Liver (tissue), 9 donors: Measurements from ENCODE around the gene CEMIP. TPM values are rescaled to one million over a fixed set of nuclear protein-coding genes. Genes with fewer than 3 reads are reported as not detected.

ENCODE experiments used
- DNase-seq: peaks from one replicate; pipeline ENCODE4 v3.0.0-alpha.2; 2017; ENCODE audit warnings: low spot score
- H3K27ac ChIP-seq, 2 donors: one replicate each; pipeline ENCODE4 v1.7.0; 2013; ENCODE audit warnings: inconsistent platforms in 2 of 2, low read length in 2 of 2, control low read depth in 1 of 2, low read depth in 1 of 2, mild to moderate bottlenecking in 1 of 2
- H3K27me3 ChIP-seq, 4 donors: one replicate each; pipeline versions ENCODE4 v1.6.1 to v1.7.0; 2013; ENCODE audit warnings: low read length in 3 of 4, inconsistent platforms in 1 of 4, mild to moderate bottlenecking in 1 of 4, moderate library complexity in 1 of 4; ENCODE audit not compliant: control insufficient read depth in 4 of 4, insufficient read depth in 4 of 4
- H3K36me3 ChIP-seq, 4 donors: one replicate each; pipeline versions ENCODE4 v1.6.1 to v1.7.0; 2013; ENCODE audit warnings: low read length in 3 of 4, mild to moderate bottlenecking in 3 of 4, low read depth in 1 of 4, moderate library complexity in 1 of 4; ENCODE audit not compliant: control insufficient read depth in 4 of 4, insufficient read depth in 3 of 4
- H3K4me1 ChIP-seq, 4 donors: one replicate each; pipeline versions ENCODE4 v1.6.1 to v1.7.0; 2013; ENCODE audit warnings: low read length in 3 of 4, mild to moderate bottlenecking in 3 of 4, moderate library complexity in 1 of 4; ENCODE audit not compliant: control insufficient read depth in 4 of 4, insufficient read depth in 4 of 4
- H3K4me3 ChIP-seq, 3 donors: one replicate each; pipeline versions ENCODE4 v1.6.1 to v1.7.0; 2013; ENCODE audit warnings: low read length in 3 of 3, control low read depth in 1 of 3, low read depth in 1 of 3, mild to moderate bottlenecking in 1 of 3
- H3K9ac ChIP-seq, 2 donors: one replicate each; pipeline ENCODE4 v1.7.0; 2013; ENCODE audit warnings: low read length in 2 of 2, mild to moderate bottlenecking in 2 of 2, moderate library complexity in 2 of 2, control low read depth in 1 of 2, low read depth in 1 of 2
- H3K9me3 ChIP-seq, 4 donors: one replicate each; pipeline versions ENCODE4 v1.6.1 to v1.7.0; 2013; ENCODE audit warnings: low read length in 3 of 4; ENCODE audit not compliant: control insufficient read depth in 4 of 4
- ATF3 ChIP-seq: IDR thresholded peaks from 2 replicates; pipeline ENCODE4 v1.6.1; 2016; ENCODE audit warnings: antibody characterized with exemption
- CTCF ChIP-seq: fragments of 150-350 bp; IDR thresholded peaks from 2 replicates; pipeline ENCODE4 v1.5.1; 2017; ENCODE audit warnings: improper control_type of control experiment, low read depth, low read length; ENCODE audit not compliant: missing input control
- FOXA1 ChIP-seq: IDR thresholded peaks from 2 replicates; pipeline ENCODE4 v1.6.1; 2016; ENCODE audit warnings: antibody characterized with exemption
- FOXA2 ChIP-seq: IDR thresholded peaks from 2 replicates; pipeline ENCODE4 v1.6.1; 2016; ENCODE audit warnings: antibody characterized with exemption
- GABPA ChIP-seq, 2 donors: IDR thresholded peaks in 1 of 2; conservative IDR thresholded peaks in 1 of 2; 2 replicates each; pipeline ENCODE4 v1.6.1; 2016; ENCODE audit warnings: antibody characterized with exemption in 2 of 2, mild to moderate bottlenecking in 1 of 2, moderate library complexity in 1 of 2
- HNF4A ChIP-seq, 2 donors: conservative IDR thresholded peaks; 2 replicates each; pipeline ENCODE4 v1.6.1; 2016; ENCODE audit warnings: antibody characterized with exemption in 2 of 2, mild to moderate bottlenecking in 2 of 2
- HNF4G ChIP-seq: IDR thresholded peaks from 2 replicates; pipeline ENCODE4 v1.6.1; 2016; ENCODE audit warnings: antibody characterized with exemption
- JUND ChIP-seq, 2 donors: IDR thresholded peaks; 2 replicates each; pipeline ENCODE4 v1.6.1; 2016; ENCODE audit warnings: antibody characterized with exemption in 2 of 2
- NR2F2 ChIP-seq: IDR thresholded peaks from 2 replicates; pipeline ENCODE4 v1.6.1; 2016; ENCODE audit warnings: antibody characterized with exemption
- RAD21 ChIP-seq, 2 donors: IDR thresholded peaks; 2 replicates each; pipeline ENCODE4 v1.6.1; 2016; ENCODE audit warnings: antibody characterized with exemption in 2 of 2, mild to moderate bottlenecking in 2 of 2
- RXRA ChIP-seq, 2 donors: IDR thresholded peaks; 2 replicates each; pipeline ENCODE4 v1.6.1; 2017 to 2018; ENCODE audit warnings: antibody characterized with exemption in 2 of 2, mild to moderate bottlenecking in 1 of 2
- SP1 ChIP-seq: IDR thresholded peaks from 2 replicates; pipeline ENCODE4 v1.6.1; 2018; ENCODE audit warnings: antibody characterized with exemption, mild to moderate bottlenecking
- TAF1 ChIP-seq: conservative IDR thresholded peaks from 2 replicates; pipeline ENCODE4 v1.6.1; 2016; ENCODE audit warnings: antibody characterized with exemption, mild to moderate bottlenecking
- YY1 ChIP-seq: IDR thresholded peaks from 2 replicates; pipeline ENCODE4 v1.6.1; 2016; ENCODE audit warnings: antibody characterized with exemption, mild to moderate bottlenecking
- WGBS: extraction: QIAGEN DNeasy Blood & Tissue Kit; methylation state at CpG from one replicate; pipeline ENCODE4 v1.1.7; 2013; 5-methylcytosine and 5-hydroxymethylcytosine counted together
- polyA plus RNA-seq, 2 donors: library from polyadenylated mRNA; stranded (reverse) in 1 of 2; unstranded in 1 of 2; fragments of 200-250 nt in 1 of 2; fragments of >200 nt in 1 of 2; fragmentation: Nextera tagmentation in 1 of 2; extraction: Ambion mirVana in 1 of 2; gene quantifications; one replicate each; pipeline versions ENCODE4 v1.2.1 to v1.2.3, GENCODE V29; 2013 to 2015
- total RNA-seq, 2 donors: library from RNA; depleted of rRNA; stranded (reverse); fragments of >200 nt; gene quantifications; one replicate each; pipeline ENCODE4 v1.2.3, GENCODE V29; 2014
- TF ChIP-seq, protein P1 (sequence below): IDR thresholded peaks from 2 replicates; pipeline ENCODE4 v1.6.1; 2016; ENCODE audit warnings: antibody characterized with exemption
- TF ChIP-seq, protein P2 (sequence below): IDR thresholded peaks from 2 replicates; pipeline ENCODE4 v1.6.1; 2016; ENCODE audit warnings: antibody characterized with exemption
- TF ChIP-seq, protein P3 (sequence below): IDR thresholded peaks from 2 replicates; pipeline ENCODE4 v1.6.1; 2016; ENCODE audit warnings: antibody characterized with exemption, mild to moderate bottlenecking
- donor health status: healthy.
- donor health status: healthy.
- donor health status: healthy.
- donor health status: healthy.
- donor health status: healthy.

Gene CEMIP
- total and polyA plus RNA-seq, 4 donors = under 0.01 to 0.89 (median 0.21) TPM

GRCh38 chr15:80849308-80849707, 70.1 kb downstream of the CEMIP start:
- H3K9ac ChIP-seq = no peak overlapping the region
- no peak overlapping the region for H3K4me3 ChIP-seq
- H3K4me1 ChIP-seq = no peaks in the 10 kb centered on the region
- no peaks in the 10 kb centered on the region for H3K36me3 ChIP-seq
- peaks cover 0 to 9% (median under 1%) of the 10 kb centered on the region in 4 donors for H3K27me3 ChIP-seq
- DNase-seq = no peak
- H3K9me3 ChIP-seq = no peaks in the 10 kb centered on the region
- 75% methylated on average over 8 of the region's 8 CpGs for WGBS
- TF ChIP-seq RAD21 (IDR thresholded peaks at IDR 0.05) (no peak), TAF1 (no peak), SP1 (no peak), NR2F2 (no peak), YY1 (no peak), FOXA2 (no peak), CTCF (no peak), JUND (IDR thresholded peaks at IDR 0.05) (no peak), ATF3 (no peak), GABPA (IDR thresholded peaks at IDR 0.05 in 1 of 2, conservative IDR thresholded peaks at IDR 0.05 in 1 of 2) (no peak)
- TF ChIP-seq, protein P1, sequence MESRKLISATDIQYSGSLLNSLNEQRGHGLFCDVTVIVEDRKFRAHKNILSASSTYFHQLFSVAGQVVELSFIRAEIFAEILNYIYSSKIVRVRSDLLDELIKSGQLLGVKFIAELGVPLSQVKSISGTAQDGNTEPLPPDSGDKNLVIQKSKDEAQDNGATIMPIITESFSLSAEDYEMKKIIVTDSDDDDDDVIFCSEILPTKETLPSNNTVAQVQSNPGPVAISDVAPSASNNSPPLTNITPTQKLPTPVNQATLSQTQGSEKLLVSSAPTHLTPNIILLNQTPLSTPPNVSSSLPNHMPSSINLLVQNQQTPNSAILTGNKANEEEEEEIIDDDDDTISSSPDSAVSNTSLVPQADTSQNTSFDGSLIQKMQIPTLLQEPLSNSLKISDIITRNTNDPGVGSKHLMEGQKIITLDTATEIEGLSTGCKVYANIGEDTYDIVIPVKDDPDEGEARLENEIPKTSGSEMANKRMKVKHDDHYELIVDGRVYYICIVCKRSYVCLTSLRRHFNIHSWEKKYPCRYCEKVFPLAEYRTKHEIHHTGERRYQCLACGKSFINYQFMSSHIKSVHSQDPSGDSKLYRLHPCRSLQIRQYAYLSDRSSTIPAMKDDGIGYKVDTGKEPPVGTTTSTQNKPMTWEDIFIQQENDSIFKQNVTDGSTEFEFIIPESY = no peak
- H3K27ac ChIP-seq = no peak overlapping the region

DNA sequence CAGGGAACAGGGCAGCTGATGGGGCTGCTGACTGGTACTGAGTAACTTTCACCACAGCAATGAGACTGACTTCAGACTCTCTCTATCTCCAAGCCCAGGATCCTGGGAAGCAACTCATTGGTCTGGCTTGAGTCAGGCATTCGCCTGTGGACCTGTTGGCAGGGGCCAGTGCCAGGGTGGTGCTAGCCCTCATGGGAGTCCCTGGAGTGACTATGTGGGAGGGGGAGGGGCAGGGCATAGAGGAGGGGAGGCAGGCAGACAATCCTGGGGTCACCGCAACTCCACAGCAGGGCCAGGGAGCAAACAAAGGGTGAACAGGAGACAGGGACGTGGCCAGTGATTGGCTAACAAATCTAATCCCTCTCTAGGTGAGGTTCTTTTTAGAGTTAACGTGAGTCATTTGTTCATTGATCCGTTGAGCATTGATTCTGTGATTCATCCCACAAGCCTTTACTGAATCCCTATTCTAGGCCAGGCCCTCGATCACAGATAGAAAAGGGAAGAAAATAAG, 71.8 kb downstream of the CEMIP start:
- Histone ChIP-seq H3K27me3 (peaks cover 0 to 6% (median under 1%) of the 10 kb centered on the region in 4 donors), H3K9me3 (no peaks in the 10 kb centered on the region), H3K4me1 (no peaks in the 10 kb centered on the region), H3K4me3 (no peak overlapping the region), H3K9ac (no peak overlapping the region), H3K36me3 (no peaks in the 10 kb centered on the region), H3K27ac (no peak overlapping the region)
- DNase-seq = no peak
- 67% methylated on average over 6 of the region's 6 CpGs for WGBS
- TF ChIP-seq, protein P2, sequence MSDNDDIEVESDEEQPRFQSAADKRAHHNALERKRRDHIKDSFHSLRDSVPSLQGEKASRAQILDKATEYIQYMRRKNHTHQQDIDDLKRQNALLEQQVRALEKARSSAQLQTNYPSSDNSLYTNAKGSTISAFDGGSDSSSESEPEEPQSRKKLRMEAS = no peak
- no peak for TF ChIP-seq HNF4A (conservative IDR thresholded peaks at IDR 0.05)
- TF ChIP-seq RAD21 (IDR thresholded peaks at IDR 0.05) = no peak
- no peak for TF ChIP-seq ATF3
- TF ChIP-seq TAF1 = no peak
- TF ChIP-seq, protein P3, sequence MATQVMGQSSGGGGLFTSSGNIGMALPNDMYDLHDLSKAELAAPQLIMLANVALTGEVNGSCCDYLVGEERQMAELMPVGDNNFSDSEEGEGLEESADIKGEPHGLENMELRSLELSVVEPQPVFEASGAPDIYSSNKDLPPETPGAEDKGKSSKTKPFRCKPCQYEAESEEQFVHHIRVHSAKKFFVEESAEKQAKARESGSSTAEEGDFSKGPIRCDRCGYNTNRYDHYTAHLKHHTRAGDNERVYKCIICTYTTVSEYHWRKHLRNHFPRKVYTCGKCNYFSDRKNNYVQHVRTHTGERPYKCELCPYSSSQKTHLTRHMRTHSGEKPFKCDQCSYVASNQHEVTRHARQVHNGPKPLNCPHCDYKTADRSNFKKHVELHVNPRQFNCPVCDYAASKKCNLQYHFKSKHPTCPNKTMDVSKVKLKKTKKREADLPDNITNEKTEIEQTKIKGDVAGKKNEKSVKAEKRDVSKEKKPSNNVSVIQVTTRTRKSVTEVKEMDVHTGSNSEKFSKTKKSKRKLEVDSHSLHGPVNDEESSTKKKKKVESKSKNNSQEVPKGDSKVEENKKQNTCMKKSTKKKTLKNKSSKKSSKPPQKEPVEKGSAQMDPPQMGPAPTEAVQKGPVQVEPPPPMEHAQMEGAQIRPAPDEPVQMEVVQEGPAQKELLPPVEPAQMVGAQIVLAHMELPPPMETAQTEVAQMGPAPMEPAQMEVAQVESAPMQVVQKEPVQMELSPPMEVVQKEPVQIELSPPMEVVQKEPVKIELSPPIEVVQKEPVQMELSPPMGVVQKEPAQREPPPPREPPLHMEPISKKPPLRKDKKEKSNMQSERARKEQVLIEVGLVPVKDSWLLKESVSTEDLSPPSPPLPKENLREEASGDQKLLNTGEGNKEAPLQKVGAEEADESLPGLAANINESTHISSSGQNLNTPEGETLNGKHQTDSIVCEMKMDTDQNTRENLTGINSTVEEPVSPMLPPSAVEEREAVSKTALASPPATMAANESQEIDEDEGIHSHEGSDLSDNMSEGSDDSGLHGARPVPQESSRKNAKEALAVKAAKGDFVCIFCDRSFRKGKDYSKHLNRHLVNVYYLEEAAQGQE = no peak
- no peak for TF ChIP-seq RXRA (IDR thresholded peaks at IDR 0.05)
- no peak for TF ChIP-seq YY1
- TF ChIP-seq GABPA (IDR thresholded peaks at IDR 0.05 in 1 of 2, conservative IDR thresholded peaks at IDR 0.05 in 1 of 2) = no peak
- TF ChIP-seq, protein P1 = no peak
- TF ChIP-seq SP1 = no peak
- TF ChIP-seq CTCF = no peak
- no peak for TF ChIP-seq FOXA2
- no peak for TF ChIP-seq FOXA1
- TF ChIP-seq HNF4G = no peak
